Amygdala (tissue), 56 donors: Measurements from ENCODE around the gene MDM4.
A peak's percentile ranks its signal among the peaks of the same experiment; 100 is the strongest.
"Not testable (repeated sequence)": the region's sequence is repeated elsewhere in the genome, so short reads cannot be mapped to it uniquely, and the experiment has no call there.

Source experiments
- DNase-seq, 56 donors: peaks; one replicate each; lab custom pipeline; 2025; lab: John Stamatoyannopoulos, UW

The MDM4 gene

DNA sequence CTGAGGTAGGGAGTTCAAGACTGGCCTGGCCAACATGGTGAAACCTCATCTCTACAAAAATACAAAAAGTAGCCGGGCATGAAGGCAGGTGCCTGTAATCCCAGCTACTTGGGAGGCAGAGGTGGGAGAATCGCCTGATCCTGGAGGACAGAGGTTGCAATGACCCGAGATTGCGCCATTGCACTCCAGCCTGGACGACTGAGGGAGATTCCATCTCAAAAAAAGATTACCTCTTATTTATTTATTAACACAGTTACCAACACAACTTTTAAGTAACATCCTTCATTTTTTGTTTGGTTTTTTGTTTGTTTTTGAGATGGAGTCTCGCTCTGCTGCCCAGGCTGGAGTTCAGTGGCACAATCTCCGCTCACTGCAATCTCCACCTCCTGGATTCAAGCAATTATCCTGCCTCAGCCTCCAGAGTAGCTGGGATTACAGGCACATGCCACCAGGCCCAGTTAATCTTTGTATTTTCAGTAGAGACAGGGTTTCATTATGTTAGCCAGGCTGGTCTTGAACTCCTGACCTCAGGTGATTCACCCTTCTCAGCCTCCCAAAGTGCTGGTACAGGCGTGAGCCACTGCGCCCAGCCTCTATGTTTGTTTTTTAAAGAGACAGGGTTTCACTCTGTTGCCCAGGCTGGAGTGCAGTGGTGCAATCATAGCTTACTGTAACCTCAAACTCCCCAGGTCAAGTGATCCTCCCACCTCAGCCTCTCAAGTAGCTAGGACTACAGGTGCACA lies 29.5 kb upstream of the MDM4 start:
- not testable (repeated sequence) for DNase-seq

GRCh38 chr1:204487256-204487615 lies 29.0 kb upstream of the MDM4 start:
- no peak for DNase-seq

DNA sequence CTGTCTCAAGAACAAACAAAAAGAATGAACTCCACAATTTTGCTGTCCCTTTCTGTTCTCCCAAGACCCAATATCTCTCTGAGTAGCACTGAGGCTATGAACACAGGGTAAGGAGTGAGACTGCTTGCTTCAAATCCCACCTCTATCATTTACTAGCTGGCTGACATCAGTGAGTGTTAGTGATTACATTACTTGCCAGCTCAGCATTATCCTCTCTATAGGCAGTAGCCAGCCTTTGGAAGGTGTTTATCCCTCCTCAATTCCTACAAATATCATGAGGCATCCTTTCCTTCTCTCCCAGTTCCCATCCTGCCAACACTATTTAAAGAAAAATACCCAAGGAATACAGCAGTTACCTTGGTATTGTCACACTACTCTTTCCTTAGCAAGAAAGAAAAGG lies 24.6 kb upstream of the MDM4 start:
- DNase-seq: no peak

GRCh38 chr1:204493145-204493983 lies 22.8 kb upstream of the MDM4 start:
- peak in 12 of 56 donors; percentile 26 to 70 (median 40) for DNase-seq

- DNase-seq: peak in 34 of 56 donors; percentile 18 to 81 (median 62)
Measured at GRCh38 chr1:204493984-204494280, 22.3 kb upstream of the MDM4 start.

DNA sequence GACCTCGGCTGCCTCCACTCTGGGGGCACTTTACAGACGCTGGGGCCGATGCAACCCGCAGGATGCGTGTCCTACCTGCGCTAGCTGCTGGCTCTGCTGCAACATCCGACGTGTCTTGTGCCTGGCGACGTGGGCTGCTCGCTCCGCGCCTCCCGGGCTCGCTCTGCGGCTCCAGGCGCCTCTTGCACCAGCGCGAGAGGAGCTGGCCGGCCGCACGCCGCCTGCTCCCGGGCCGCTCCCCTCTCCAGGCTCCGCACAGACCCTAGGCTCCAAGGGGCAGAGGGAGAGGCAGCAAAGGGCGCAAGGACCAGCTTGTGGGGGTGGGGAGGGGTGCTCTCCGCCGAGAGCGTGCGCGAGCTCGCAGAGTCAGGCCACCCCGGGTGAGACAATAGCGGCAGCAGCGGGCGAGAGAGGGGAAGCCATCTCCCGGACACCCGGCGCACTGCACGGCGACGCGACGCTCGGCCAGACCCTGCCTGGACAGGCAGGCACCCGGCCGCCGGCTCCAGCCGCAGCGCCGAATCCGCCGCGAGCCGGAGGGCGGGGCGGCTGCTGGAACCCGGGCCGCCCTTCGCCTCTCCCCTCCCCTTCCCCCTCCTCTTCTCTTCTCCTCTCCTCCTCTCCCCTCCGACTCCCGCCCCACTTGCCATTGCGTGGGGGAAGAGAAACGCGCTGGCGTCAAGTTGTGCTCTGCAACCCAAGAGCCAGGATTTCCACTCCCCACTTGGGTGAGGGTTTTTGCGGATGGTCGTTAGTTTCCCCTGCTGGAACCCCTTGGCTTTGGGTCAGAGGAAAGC lies 21.7 kb upstream of the MDM4 start, which contains the start of gene PIK3C2B:
TSS of gene PIK3C2B (minus strand) at position 525 of the 797 bp plus-strand sequence. CDS start 25,003 bp downstream, outside the sequence.
- peak in 52 of 56 donors; percentile 48 to 93 (median 80) for DNase-seq

GRCh38 chr1:204495078-204495753 lies 21.0 kb upstream of the MDM4 start:
- DNase-seq: no peak

- no peak for DNase-seq
Measured at GRCh38 chr1:204495777-204496176, 20.4 kb upstream of the MDM4 start.

GRCh38 chr1:204498981-204499380 lies 17.2 kb upstream of the MDM4 start:
- DNase-seq: peak in 1 of 56 donors; percentile 14

DNA sequence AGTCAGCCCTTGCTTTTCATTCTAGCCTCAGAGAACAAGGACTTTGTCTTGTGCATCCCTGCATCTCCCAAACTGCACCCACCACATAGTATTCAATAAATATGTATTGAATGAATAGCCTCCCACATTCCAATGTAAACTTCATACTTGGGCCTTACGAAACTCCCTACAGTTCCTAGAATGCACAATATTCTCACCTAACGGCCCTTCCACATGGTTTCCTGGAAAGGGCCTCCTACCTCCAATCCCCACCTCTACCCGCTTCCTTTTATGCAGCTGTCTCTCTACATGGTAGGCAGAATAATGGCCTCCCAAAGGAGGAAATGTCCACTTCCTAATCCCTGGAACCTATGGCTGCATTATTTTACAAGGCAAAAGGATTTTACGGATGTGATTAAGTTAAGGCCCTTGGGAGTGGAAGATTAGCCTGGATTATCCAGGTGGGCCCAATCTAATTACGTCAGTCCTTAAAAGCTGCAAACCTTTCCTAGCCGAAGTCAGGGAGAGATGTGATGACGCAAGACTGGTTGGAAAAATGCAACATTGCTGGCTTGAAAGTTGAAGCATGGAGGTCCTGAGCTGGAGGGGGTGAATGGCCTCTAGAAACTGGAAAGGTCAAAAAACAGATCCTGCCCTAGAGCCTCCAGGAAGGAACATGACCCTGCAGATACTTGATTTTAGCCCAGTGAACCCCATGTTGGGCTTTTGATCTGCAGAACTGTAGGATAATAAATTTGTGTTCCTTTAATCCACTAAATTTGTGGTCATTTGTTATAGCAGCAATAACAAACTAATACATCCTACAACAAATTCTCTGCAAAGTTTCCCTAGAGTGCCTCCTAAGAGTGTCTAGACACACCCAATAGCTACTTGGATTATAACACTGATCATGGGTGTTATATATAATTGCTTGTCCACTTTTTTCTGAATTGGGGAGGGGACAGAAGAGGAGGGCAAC lies 16.4 kb upstream of the MDM4 start:
- no peak for DNase-seq

GRCh38 chr1:204502241-204502640 lies 14.0 kb upstream of the MDM4 start:
- no peak for DNase-seq

- peak in 3 of 56 donors; percentile 39 to 81 (median 47) for DNase-seq
Measured at GRCh38 chr1:204503122-204503912, 12.9 kb upstream of the MDM4 start.

DNA sequence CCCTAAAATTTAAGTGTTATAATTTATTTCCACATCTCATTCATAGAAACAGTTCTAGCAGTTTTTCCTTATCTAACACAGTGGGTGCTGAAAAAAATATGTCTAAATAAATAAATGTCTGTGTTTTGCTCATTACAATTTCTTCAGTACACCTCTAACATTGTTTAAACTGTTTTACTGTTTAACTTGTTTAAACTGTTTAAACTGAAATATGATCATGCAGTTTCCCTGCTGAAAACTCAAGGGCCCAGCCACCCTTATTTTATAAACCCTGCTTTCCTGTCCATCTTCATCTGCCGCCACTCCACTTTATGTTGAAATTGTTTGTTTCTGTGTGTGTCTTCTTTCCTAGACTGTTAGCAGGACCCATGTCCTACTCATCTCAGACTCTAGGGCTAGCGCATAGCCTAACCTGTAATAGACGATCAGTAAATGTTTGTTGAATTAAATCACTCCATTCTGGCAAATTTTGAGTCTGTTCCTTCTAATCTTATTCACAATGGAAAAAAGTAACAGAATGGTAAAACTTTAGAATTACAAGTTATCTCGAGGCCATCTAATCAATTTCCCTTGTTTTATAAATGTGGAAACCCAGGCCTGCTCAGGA lies 12.2 kb upstream of the MDM4 start:
- DNase-seq: no peak

GRCh38 chr1:204505674-204506200 lies 10.5 kb upstream of the MDM4 start:
- no peak for DNase-seq

GRCh38 chr1:204506201-204506968 lies 9.8 kb upstream of the MDM4 start:
- peak in 49 of 56 donors; percentile 6 to 77 (median 41) for DNase-seq

- peak in 53 of 56 donors; percentile 8 to 95 (median 71) for DNase-seq
Measured at GRCh38 chr1:204506969-204507316, 9.3 kb upstream of the MDM4 start.
